H1 (cell line): ENCODE results near the gene ZC3H8. TPM values are rescaled to one million over a fixed set of nuclear protein-coding genes. Genes with fewer than 3 reads are reported as not detected.

Experiments used
- CTCF ChIA-PET: fragments of 300-600 bp; sonication (Branson Sonifier 250); formaldehyde crosslinking; loops from one replicate; lab custom pipeline; 2021; ENCODE audit not compliant: partially characterized antibody; lab: Charles Lee
- POLR2A ChIA-PET: fragments of 300-600 bp; sonication (Branson Sonifier 250); formaldehyde crosslinking; loops from one replicate; lab custom pipeline; 2021; ENCODE audit warnings: inconsistent platforms; ENCODE audit not compliant: partially characterized antibody; lab: Charles Lee
- DNase-seq, 2 experiments: peaks; one replicate each; pipeline versions ENCODE4 v3.0.0 to v3.0.0-alpha.2; 2010 to 2022; ENCODE audit warnings: low spot score in 2 of 2, low read depth in 1 of 2, mixed read lengths in 1 of 2
- FAIRE-seq: peaks from 2 replicates; lab custom pipeline; 2011; peaks lifted over from hg19 to GRCh38; lab: Jason Lieb, UNC
- H2AFZ ChIP-seq: 2 replicates; pipeline ENCODE4 v1.8.1; 2012; ENCODE audit warnings: low read length, inconsistent platforms
- H2AK5ac ChIP-seq: 2 replicates; pipeline ENCODE4 v1.6.1; 2013; ENCODE audit warnings: low read depth, low read length
- H2BK120ac ChIP-seq: replicated peaks from 2 replicates; pipeline ENCODE3; 2013; ENCODE audit warnings: low read depth, low read length, inconsistent platforms
- H2BK12ac ChIP-seq: 2 replicates; pipeline ENCODE4 v1.6.1; 2013; ENCODE audit warnings: low read depth, low read length
- H2BK15ac ChIP-seq: 2 replicates; pipeline ENCODE4 v1.6.1; 2013; ENCODE audit warnings: low read length
- H2BK20ac ChIP-seq: 2 replicates; pipeline ENCODE4 v1.6.1; 2013; ENCODE audit warnings: low read length
- H2BK5ac ChIP-seq: 2 replicates; pipeline ENCODE4 v1.6.1; 2013; ENCODE audit warnings: low read depth, low read length
- H3K14ac ChIP-seq: 2 replicates; pipeline ENCODE4 v1.6.1; 2013; ENCODE audit warnings: inconsistent platforms; ENCODE audit not compliant: insufficient read length
- H3K18ac ChIP-seq: 2 replicates; pipeline ENCODE4 v1.6.1; 2013; ENCODE audit warnings: low read length; ENCODE audit errors: extremely low read depth
- H3K23ac ChIP-seq: 2 replicates; pipeline ENCODE4 v1.6.1; 2013; ENCODE audit warnings: inconsistent platforms; ENCODE audit not compliant: insufficient read length
- H3K23me2 ChIP-seq: 2 replicates; pipeline ENCODE4 v1.6.1; 2013; ENCODE audit warnings: low read depth, low read length
- H3K27ac ChIP-seq: 2 replicates; pipeline ENCODE4 v1.6.1; 2011; ENCODE audit warnings: low read depth, low read length, inconsistent platforms
- H3K27me3 ChIP-seq, 4 experiments: replicated peaks in 1 of 4; 1 replicate in 1 of 4; 2 replicates in 3 of 4; pipeline versions ENCODE4 v1.6.1 to v1.8.1; 2011 to 2013; ENCODE audit warnings: low read length in 3 of 4, mild to moderate bottlenecking in 3 of 4, inconsistent platforms in 2 of 4, mixed read lengths in 2 of 4, moderate library complexity in 1 of 4; ENCODE audit not compliant: control insufficient read depth in 3 of 4, insufficient read depth in 3 of 4; ENCODE audit errors: extremely low read depth in 1 of 4
- H3K36me3 ChIP-seq, 4 experiments: 2 replicates each; pipeline versions ENCODE4 v1.6.1 to v1.8.1; 2011 to 2013; ENCODE audit warnings: mild to moderate bottlenecking in 4 of 4, low read length in 3 of 4, moderate library complexity in 2 of 4, control low read depth in 1 of 4, inconsistent platforms in 1 of 4; ENCODE audit not compliant: insufficient read depth in 4 of 4, control insufficient read depth in 2 of 4
- H3K4ac ChIP-seq: replicated peaks from 2 replicates; pipeline ENCODE3; 2013; ENCODE audit warnings: low read length, low read depth, mixed read lengths, inconsistent platforms; ENCODE audit not compliant: insufficient read length
- H3K4me1 ChIP-seq, 4 experiments: replicated peaks in 1 of 4; 1 replicate in 1 of 4; 2 replicates in 3 of 4; pipeline versions ENCODE4 v1.6.1 to v1.8.1; 2011 to 2013; ENCODE audit warnings: low read length in 3 of 4, inconsistent platforms in 2 of 4, mixed read lengths in 1 of 4; ENCODE audit not compliant: insufficient read depth in 4 of 4, control insufficient read depth in 3 of 4
- H3K4me2 ChIP-seq, 2 experiments: 2 replicates each; pipeline versions ENCODE4 v1.6.1 to v1.8.1; 2011 to 2013; ENCODE audit warnings: low read depth in 2 of 2, low read length in 2 of 2, control low read depth in 1 of 2, inconsistent platforms in 1 of 2, mild to moderate bottlenecking in 1 of 2; ENCODE audit not compliant: insufficient read depth in 1 of 2
- H3K4me3 ChIP-seq, 4 experiments: fragments of 200-600, 300-600 bp in 1 of 4; sonication (generic), shearing (Covaris generic), sonication (Bioruptor Twin) in 1 of 4; 2 replicates each; pipeline versions ENCODE4 v1.5.1 to v1.8.1; 2011 to 2016; ENCODE audit warnings: low read length in 4 of 4, low read depth in 3 of 4, control low read depth in 2 of 4, inconsistent platforms in 2 of 4, mild to moderate bottlenecking in 2 of 4, mixed read lengths in 1 of 4, moderate library complexity in 1 of 4; ENCODE audit not compliant: insufficient read depth in 2 of 4; ENCODE audit errors: extremely low read depth in 1 of 4
- H3K56ac ChIP-seq: replicated peaks from 2 replicates; pipeline ENCODE3; 2013; ENCODE audit warnings: low read depth, mild to moderate bottlenecking, mixed read lengths, low read length, inconsistent platforms; ENCODE audit not compliant: insufficient read length
- H3K79me1 ChIP-seq: 2 replicates; pipeline ENCODE4 v1.6.1; 2013; ENCODE audit warnings: low read depth, low read length, control low read depth
- H3K79me2 ChIP-seq, 2 experiments: 2 replicates each; pipeline versions ENCODE4 v1.6.1 to v1.8.1; 2012 to 2013; ENCODE audit warnings: low read length in 2 of 2, mild to moderate bottlenecking in 2 of 2, inconsistent platforms in 1 of 2; ENCODE audit not compliant: insufficient read depth in 2 of 2, control insufficient read depth in 1 of 2
- H3K9ac ChIP-seq, 4 experiments: replicated peaks in 1 of 4; 1 replicate in 1 of 4; 2 replicates in 3 of 4; pipeline versions ENCODE4 v1.6.1 to v1.8.1; 2011 to 2013; ENCODE audit warnings: low read depth in 3 of 4, low read length in 3 of 4, control low read depth in 2 of 4, mild to moderate bottlenecking in 2 of 4, moderate library complexity in 2 of 4, inconsistent platforms in 1 of 4; ENCODE audit errors: extremely low read depth in 1 of 4
- H3K9me3 ChIP-seq, 2 experiments: 2 replicates each; pipeline versions ENCODE4 v1.6.1 to v1.8.1; 2012 to 2013; ENCODE audit warnings: mild to moderate bottlenecking in 2 of 2, moderate library complexity in 2 of 2, control low read depth in 1 of 2, inconsistent platforms in 1 of 2, low read depth in 1 of 2, low read length in 1 of 2, mixed read lengths in 1 of 2; ENCODE audit not compliant: insufficient read depth in 2 of 2
- H4K20me1 ChIP-seq, 2 experiments: replicated peaks in 1 of 2; 2 replicates each; pipeline versions ENCODE3 to v1.8.1; 2011 to 2013; ENCODE audit warnings: inconsistent platforms in 2 of 2, low read length in 2 of 2, mild to moderate bottlenecking in 1 of 2; ENCODE audit not compliant: insufficient read depth in 2 of 2, control insufficient read depth in 1 of 2
- H4K5ac ChIP-seq: 2 replicates; pipeline ENCODE4 v1.6.1; 2013; ENCODE audit warnings: low read length, low read depth, mixed read lengths, inconsistent platforms; ENCODE audit not compliant: insufficient read length
- H4K8ac ChIP-seq: 2 replicates; pipeline ENCODE4 v1.8.0; 2013; ENCODE audit warnings: mild to moderate bottlenecking, moderate library complexity, low read length, inconsistent platforms; ENCODE audit not compliant: insufficient read depth; ENCODE audit errors: extremely low read depth
- H4K91ac ChIP-seq: replicated peaks from 2 replicates; pipeline ENCODE3; 2013; ENCODE audit warnings: low read length, mixed read lengths, inconsistent platforms; ENCODE audit not compliant: insufficient read length
- MAFK ChIP-seq: IDR thresholded peaks from 2 replicates; pipeline ENCODE4 v1.6.1; 2012; ENCODE audit warnings: low read depth, mild to moderate bottlenecking, improper control_type of control experiment, low read length
- POLR2A ChIP-seq, 2 experiments: IDR thresholded peaks; 1 replicate in 1 of 2; 2 replicates in 1 of 2; pipeline ENCODE4 v1.6.1; 2011; ENCODE audit warnings: low read depth in 2 of 2, low read length in 2 of 2, mild to moderate bottlenecking in 2 of 2; ENCODE audit errors: control extremely low read depth in 1 of 2
- POU5F1 ChIP-seq: IDR thresholded peaks from 2 replicates; pipeline ENCODE4 v1.6.1; 2011; ENCODE audit warnings: low read depth, mild to moderate bottlenecking, low read length, moderate library complexity
- WGBS, 2 experiments: shearing (Covaris generic) in 1 of 2; methylation state at CpG; one replicate each; pipeline versions ENCODE4 v1.1.6 to v1.1.7; 2013 to 2015; ENCODE audit warnings: low lambda C conversion rate in 2 of 2, mixed read lengths in 2 of 2, inconsistent platforms in 1 of 2, low coverage in 1 of 2, missing lambda C conversion rate in 1 of 2; ENCODE audit not compliant: insufficient replicate concordance in 2 of 2, insufficient coverage in 1 of 2, insufficient read length in 1 of 2; ENCODE audit errors: extremely low coverage in 1 of 2, missing lambda C conversion rate in 1 of 2; 5-methylcytosine and 5-hydroxymethylcytosine counted together
- polyA plus RNA-seq, 7 experiments: library from polyadenylated mRNA; depleted of rRNA in 3 of 7; stranded (reverse) in 5 of 7; unstranded in 2 of 7; fragments of >200 nt in 5 of 7; fragments of 200-250 nt in 2 of 7; gene quantifications; 1 replicate in 5 of 7; 2 replicates in 1 of 7; 4 replicates in 1 of 7; pipeline versions ENCODE4 v1.2.1 to v1.2.3, GENCODE V29; 2011 to 2013; ENCODE audit warnings: missing spikeins in 2 of 7, mixed read lengths in 2 of 7
- total RNA-seq: library from RNA; stranded (reverse); fragmentation: NEBNext Ultra II Directional; extraction: Animal tissue kit (Norgen Biotek cat#: 25700); gene quantifications from 2 replicates; pipeline ENCODE4 v1.2.1, GENCODE V29; 2021

ZC3H8 gene
- total and polyA plus RNA-seq, 2 of the 8 experiments (the other 6 are each of a cell fraction or from before 2014, with no cell fraction given): 1.9 to 7.1 TPM

- Histone ChIP-seq H3K79me1 (no peaks in the 10 kb centered on the region), H4K8ac (no peak overlapping the region), H4K20me1 (no peaks in the 10 kb centered on the region), H3K9me3 (no peaks in the 10 kb centered on the region), H2BK120ac (no peak overlapping the region), H3K27ac (no peak overlapping the region), H2AK5ac (no peak overlapping the region), H3K23ac (no peak overlapping the region), H3K79me2 (no peaks in the 10 kb centered on the region), H3K9ac (no peak overlapping the region), H2BK20ac (no peak overlapping the region), H3K4me2 (no peak overlapping the region), H3K4me3 (no peak overlapping the region), H2BK5ac (no peak overlapping the region), H4K91ac (no peak overlapping the region), H2BK12ac (no peak overlapping the region), H3K23me2 (no peaks in the 10 kb centered on the region), H3K36me3 (peaks cover 0 to 4% (median 0%) of the 10 kb centered on the region in 4 experiments; a peak in 1 of 8 replicates), H4K5ac (no peak overlapping the region), H3K14ac (no peak overlapping the region), H2AFZ (no peak overlapping the region), H3K4ac (no peak overlapping the region), H3K18ac (no peak overlapping the region), H3K56ac (no peak overlapping the region), H3K27me3 (no peaks in the 10 kb centered on the region), H2BK15ac (no peak overlapping the region), H3K4me1 (no peaks in the 10 kb centered on the region)
- ChIA-PET POLR2A (no interaction called here), CTCF (no interaction called here)
- DNase-seq (no peak), FAIRE-seq (no peak)
- WGBS, 2 experiments: 86% methylated on average over 3 of the region's 3 CpGs; no CpG with 5 or more reads in 1 of the 2 experiments
- TF ChIP-seq POU5F1 (no peak), POLR2A (IDR thresholded peaks at IDR 0.05; ENCODE audit: control extremely low read depth in 1 of 2, low read depth in 2 of 2, low read length in 2 of 2) (no peak), MAFK (peak; percentile 10; the same call in 1 of the 2 replicates)
Observed at GRCh38 chr2:112230371-112230770, 24.5 kb downstream of the ZC3H8 start.
